DOHH2 (cell line): ENCODE measurements around the gene BRD7.

Experiments used
- EZH2phosphoT487 ChIP-seq: fragments of 200-600 bp; sonication (generic); IDR thresholded peaks from 2 replicates; pipeline ENCODE4 v1.6.1; 2017; ENCODE audit warnings: borderline replicate concordance, mild to moderate bottlenecking, antibody characterized with exemption, low read length, moderate library complexity, mixed read lengths
- TF ChIP-seq, protein P1 (sequence below): fragments of 200-600 bp; sonication (generic); IDR thresholded peaks from one replicate; pipeline ENCODE4 v1.5.1; 2014; ENCODE audit warnings: antibody characterized with exemption, mild to moderate bottlenecking, low read depth, low read length; ENCODE audit not compliant: poor library complexity, severe bottlenecking

DNA sequence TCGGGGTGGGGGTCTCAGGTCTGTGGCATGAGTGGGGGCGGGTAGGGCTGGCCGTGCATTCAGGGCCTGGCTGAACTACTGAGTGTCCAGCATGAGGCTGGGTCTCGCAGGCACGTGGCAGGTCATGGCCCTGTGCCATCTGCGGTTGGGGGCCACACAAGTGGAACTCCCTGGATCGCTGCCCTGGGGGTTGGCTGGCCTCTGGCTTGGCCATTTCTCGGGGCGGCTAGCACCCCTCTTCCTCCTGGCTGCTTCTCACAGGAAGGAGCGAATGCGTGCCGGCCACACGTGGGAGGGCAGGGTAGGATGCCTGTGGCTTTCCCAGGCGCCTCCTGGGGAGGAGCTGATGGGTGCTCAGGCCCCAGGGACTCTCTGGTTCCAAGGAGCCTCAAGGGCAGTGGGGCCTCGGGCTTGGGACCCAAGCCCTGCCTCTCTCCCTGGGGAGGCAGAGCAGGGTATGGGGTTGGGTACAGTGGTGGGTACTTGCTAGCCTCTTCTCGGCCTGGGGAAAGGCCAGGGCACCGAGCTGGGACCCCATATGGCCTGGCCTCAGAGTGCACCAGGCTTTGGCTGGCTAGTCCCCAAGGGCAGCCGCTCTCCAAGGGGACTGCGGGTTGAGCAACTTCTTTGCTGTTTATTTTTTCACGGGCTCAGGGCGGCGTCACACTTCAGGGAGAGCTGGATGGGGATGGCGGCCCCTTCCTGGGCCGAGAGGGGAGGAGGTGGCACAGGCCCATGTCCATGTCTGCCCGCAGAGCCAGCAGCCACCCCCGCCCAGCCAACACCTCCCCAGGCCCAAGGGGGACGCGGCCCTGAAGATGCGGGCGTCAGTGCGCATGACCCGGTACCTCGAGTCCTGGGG is 65.0 kb downstream of the BRD7 start:
- TF ChIP-seq, protein P1, sequence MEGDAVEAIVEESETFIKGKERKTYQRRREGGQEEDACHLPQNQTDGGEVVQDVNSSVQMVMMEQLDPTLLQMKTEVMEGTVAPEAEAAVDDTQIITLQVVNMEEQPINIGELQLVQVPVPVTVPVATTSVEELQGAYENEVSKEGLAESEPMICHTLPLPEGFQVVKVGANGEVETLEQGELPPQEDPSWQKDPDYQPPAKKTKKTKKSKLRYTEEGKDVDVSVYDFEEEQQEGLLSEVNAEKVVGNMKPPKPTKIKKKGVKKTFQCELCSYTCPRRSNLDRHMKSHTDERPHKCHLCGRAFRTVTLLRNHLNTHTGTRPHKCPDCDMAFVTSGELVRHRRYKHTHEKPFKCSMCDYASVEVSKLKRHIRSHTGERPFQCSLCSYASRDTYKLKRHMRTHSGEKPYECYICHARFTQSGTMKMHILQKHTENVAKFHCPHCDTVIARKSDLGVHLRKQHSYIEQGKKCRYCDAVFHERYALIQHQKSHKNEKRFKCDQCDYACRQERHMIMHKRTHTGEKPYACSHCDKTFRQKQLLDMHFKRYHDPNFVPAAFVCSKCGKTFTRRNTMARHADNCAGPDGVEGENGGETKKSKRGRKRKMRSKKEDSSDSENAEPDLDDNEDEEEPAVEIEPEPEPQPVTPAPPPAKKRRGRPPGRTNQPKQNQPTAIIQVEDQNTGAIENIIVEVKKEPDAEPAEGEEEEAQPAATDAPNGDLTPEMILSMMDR, result no peak
- TF ChIP-seq EZH2phosphoT487, result no peak
